Keratinocyte (primary cell): ENCODE data around the gene SULF2. TPM values are rescaled to one million over a fixed set of nuclear protein-coding genes. Genes with fewer than 3 reads are reported as not detected.

Experiments used
- DNase-seq: peaks from one replicate; pipeline ENCODE4 v3.0.0-alpha.2; 2011; ENCODE audit warnings: low read depth, missing footprints, low spot score
- FAIRE-seq: peaks from 2 replicates; lab custom pipeline; 2011; peaks lifted over from hg19 to GRCh38; lab: Jason Lieb, UNC
- H2AFZ ChIP-seq: 2 replicates; pipeline ENCODE4 v1.6.0; 2012; ENCODE audit warnings: low read length, control low read depth, inconsistent platforms; ENCODE audit not compliant: control insufficient read depth
- H3K27ac ChIP-seq: 2 replicates; pipeline ENCODE4 v1.5.1; 2011; ENCODE audit warnings: low read length; ENCODE audit not compliant: control insufficient read depth, insufficient read depth
- H3K27me3 ChIP-seq: 3 replicates; pipeline ENCODE4 v1.6.0; 2011; ENCODE audit warnings: low read length; ENCODE audit not compliant: control insufficient read depth, insufficient read depth; ENCODE audit errors: extremely low read depth
- H3K36me3 ChIP-seq, 2 experiments: 2 replicates in 1 of 2; 3 replicates in 1 of 2; pipeline ENCODE4 v1.5.1; 2011; ENCODE audit warnings: low read length in 2 of 2, mild to moderate bottlenecking in 1 of 2; ENCODE audit not compliant: control insufficient read depth in 2 of 2, insufficient read depth in 2 of 2; ENCODE audit errors: extremely low read depth in 1 of 2
- H3K4me1 ChIP-seq: 3 replicates; pipeline ENCODE4 v1.5.1; 2011; ENCODE audit warnings: low read length; ENCODE audit not compliant: control insufficient read depth, insufficient read depth; ENCODE audit errors: extremely low read depth
- H3K4me2 ChIP-seq: 3 replicates; pipeline ENCODE4 v1.6.0; 2011; ENCODE audit warnings: low read depth, low read length; ENCODE audit not compliant: control insufficient read depth, insufficient read depth; ENCODE audit errors: extremely low read depth
- H3K4me3 ChIP-seq, 3 experiments: fragments of 200-600 bp in 1 of 3; sonication (generic) in 1 of 3; 2 replicates in 2 of 3; 3 replicates in 1 of 3; pipeline ENCODE4 v1.5.1; 2011 to 2016; ENCODE audit warnings: low read length in 3 of 3, mild to moderate bottlenecking in 3 of 3, control low read depth in 2 of 3, inconsistent platforms in 1 of 3, low read depth in 1 of 3, mixed read lengths in 1 of 3, mixed run types in 1 of 3, moderate library complexity in 1 of 3; ENCODE audit not compliant: control insufficient read depth in 2 of 3, insufficient read depth in 2 of 3; ENCODE audit errors: extremely low read depth in 1 of 3
- H3K79me2 ChIP-seq: 2 replicates; pipeline ENCODE4 v1.6.0; 2012; ENCODE audit warnings: low read length; ENCODE audit not compliant: control insufficient read depth, insufficient read depth
- H3K9ac ChIP-seq: 3 replicates; pipeline ENCODE4 v1.6.0; 2011; ENCODE audit warnings: low read length; ENCODE audit not compliant: control insufficient read depth, insufficient read depth; ENCODE audit errors: extremely low read depth
- H3K9me1 ChIP-seq: 3 replicates; pipeline ENCODE4 v1.6.0; 2011; ENCODE audit warnings: low read length; ENCODE audit not compliant: control insufficient read depth, insufficient read depth; ENCODE audit errors: extremely low read depth
- H3K9me3 ChIP-seq: 2 replicates; pipeline ENCODE4 v1.5.1; 2012; ENCODE audit warnings: low read depth, low read length; ENCODE audit not compliant: control insufficient read depth
- H4K20me1 ChIP-seq: 3 replicates; pipeline ENCODE4 v1.6.0; 2011; ENCODE audit warnings: low read length; ENCODE audit not compliant: control insufficient read depth, insufficient read depth; ENCODE audit errors: extremely low read depth
- EZH2 ChIP-seq: IDR thresholded peaks from one replicate; pipeline ENCODE4 v1.6.1; 2012; ENCODE audit warnings: inconsistent platforms, mild to moderate bottlenecking, low read length, moderate library complexity
- dilution Hi-C: fragments of 300-500 bp; cut with MboI; formaldehyde crosslinking; loops from one replicate; pipeline ENCODE4 v1.7.0; 2020; ENCODE audit warnings: low sequenced_read_pairs; ENCODE audit not compliant: extremely low pct_ligation_motif_present
- polyA plus RNA-seq, 5 experiments: library from polyadenylated mRNA; depleted of rRNA in 3 of 5; stranded (reverse) in 3 of 5; stranded (forward) in 1 of 5; unstranded in 1 of 5; fragments of >200 nt; gene quantifications; 1 replicate in 1 of 5; 2 replicates in 3 of 5; 3 replicates in 1 of 5; pipeline versions ENCODE4 v1.2.1 to v1.2.3, GENCODE V29; 2011 to 2012; ENCODE audit warnings: missing spikeins in 2 of 5, low read depth in 1 of 5, low replicate concordance in 1 of 5
- TF ChIP-seq, protein P1 (sequence below), 3 experiments: IDR thresholded peaks in 1 of 3; conservative IDR thresholded peaks in 1 of 3; optimal IDR thresholded peaks in 1 of 3; 2 replicates in 2 of 3; 3 replicates in 1 of 3; pipeline versions ENCODE3 to v1.5.1; 2011; ENCODE audit warnings: low read length in 3 of 3, mild to moderate bottlenecking in 3 of 3, moderate library complexity in 2 of 3, control low read depth in 1 of 3, inconsistent platforms in 1 of 3; ENCODE audit not compliant: insufficient read depth in 2 of 3; ENCODE audit errors: extremely low read depth in 1 of 3

SULF2 gene
- polyA plus RNA-seq, 1 donor (not counting 4 experiments of a cell fraction or from before 2014, with no cell fraction given), result 64.4 TPM

DNA sequence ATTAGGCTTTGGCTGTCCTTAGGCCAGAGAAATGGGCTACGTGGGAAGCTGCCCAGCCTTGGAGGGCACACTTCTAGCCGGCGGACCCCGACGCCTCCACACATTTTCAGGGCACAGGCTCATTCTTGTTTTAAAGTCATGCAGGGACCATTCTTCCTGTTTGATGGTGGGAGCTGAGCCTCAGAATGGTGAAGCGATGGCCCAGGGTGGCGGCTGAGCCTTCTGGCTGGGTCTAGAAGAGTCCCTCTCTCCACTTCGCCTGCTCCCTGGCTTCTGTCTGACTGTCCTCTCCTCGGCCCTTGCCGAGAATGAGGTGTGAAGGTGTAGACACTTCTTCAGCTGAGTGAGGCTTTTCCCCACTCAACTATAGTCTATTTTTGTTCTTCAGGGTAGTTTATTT lies 114.4 kb downstream of the SULF2 start:
- FAIRE-seq, result no peak
- no peak overlapping the region for H3K4me3 ChIP-seq
- no peak for DNase-seq
- H3K9me1 ChIP-seq, result no peaks in the 10 kb centered on the region
- H3K4me2 ChIP-seq, result no peak overlapping the region
- H3K4me1 ChIP-seq, result peaks cover under 1% of the 10 kb centered on the region
- no peak overlapping the region for H2AFZ ChIP-seq
- no peak overlapping the region for H3K27ac ChIP-seq
- peaks cover 17 to 34% of the 10 kb centered on the region in 2 experiments for H3K36me3 ChIP-seq
- H3K79me2 ChIP-seq, result no peaks in the 10 kb centered on the region
- H3K9ac ChIP-seq, result no peak overlapping the region
- H3K9me3 ChIP-seq, result no peaks in the 10 kb centered on the region
- dilution Hi-C loops, result no loop called here
- no peak for TF ChIP-seq EZH2
- TF ChIP-seq, protein P1, sequence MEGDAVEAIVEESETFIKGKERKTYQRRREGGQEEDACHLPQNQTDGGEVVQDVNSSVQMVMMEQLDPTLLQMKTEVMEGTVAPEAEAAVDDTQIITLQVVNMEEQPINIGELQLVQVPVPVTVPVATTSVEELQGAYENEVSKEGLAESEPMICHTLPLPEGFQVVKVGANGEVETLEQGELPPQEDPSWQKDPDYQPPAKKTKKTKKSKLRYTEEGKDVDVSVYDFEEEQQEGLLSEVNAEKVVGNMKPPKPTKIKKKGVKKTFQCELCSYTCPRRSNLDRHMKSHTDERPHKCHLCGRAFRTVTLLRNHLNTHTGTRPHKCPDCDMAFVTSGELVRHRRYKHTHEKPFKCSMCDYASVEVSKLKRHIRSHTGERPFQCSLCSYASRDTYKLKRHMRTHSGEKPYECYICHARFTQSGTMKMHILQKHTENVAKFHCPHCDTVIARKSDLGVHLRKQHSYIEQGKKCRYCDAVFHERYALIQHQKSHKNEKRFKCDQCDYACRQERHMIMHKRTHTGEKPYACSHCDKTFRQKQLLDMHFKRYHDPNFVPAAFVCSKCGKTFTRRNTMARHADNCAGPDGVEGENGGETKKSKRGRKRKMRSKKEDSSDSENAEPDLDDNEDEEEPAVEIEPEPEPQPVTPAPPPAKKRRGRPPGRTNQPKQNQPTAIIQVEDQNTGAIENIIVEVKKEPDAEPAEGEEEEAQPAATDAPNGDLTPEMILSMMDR (optimal IDR thresholded peaks at IDR 0.05 in 1 of 3, IDR thresholded peaks at IDR 0.05 in 1 of 3, conservative IDR thresholded peaks at IDR 0.05 in 1 of 3; ENCODE audit: extremely low read depth in 1 of 3, insufficient read depth in 2 of 3, low read length in 3 of 3), result no peak
- no peaks in the 10 kb centered on the region for H4K20me1 ChIP-seq
- H3K27me3 ChIP-seq, result no peaks in the 10 kb centered on the region

DNA sequence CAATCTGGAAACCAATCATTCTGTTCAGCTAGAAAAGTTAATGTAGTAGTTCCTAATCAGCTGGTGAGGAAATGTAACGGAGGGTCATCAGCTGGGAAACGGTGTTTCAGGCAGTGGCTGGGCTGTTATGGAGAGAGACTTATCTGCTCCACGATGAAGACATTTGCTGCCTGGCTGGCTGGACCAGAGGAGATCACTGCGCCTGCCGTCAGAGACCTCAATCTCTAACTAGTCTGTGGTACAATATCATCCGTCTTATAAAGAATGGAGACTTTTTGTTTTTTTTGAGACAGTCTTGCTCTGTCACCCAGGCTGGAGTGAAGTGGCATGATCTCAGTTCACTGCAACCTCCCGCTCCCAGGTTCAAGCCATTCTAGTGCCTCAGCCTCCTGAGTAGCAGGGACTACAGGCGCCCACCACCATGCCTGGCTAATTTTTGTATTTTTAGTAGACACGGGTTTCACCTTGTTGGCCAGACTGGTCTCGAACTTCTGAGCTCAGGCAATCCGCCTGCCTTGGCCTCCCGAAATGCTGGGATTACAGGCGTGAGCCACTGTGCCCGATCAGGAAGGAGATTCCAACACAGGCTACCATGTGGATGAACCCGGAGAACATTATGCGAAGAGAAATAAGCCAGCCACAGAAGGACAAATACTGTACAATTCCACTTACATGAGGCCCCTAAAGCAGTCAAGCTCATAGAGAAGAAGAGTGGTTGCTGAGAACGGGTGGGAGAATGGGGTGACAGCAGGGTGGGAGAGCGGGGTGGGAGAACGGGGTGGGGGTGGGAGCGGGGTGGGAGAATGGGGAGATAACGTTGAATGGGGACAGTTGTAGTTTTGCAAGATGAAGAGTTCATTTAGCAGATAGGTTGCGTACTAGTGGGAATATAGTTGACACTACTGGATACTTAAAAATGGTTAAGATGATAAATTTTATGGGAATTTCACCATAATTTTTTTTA lies 115.1 kb downstream of the SULF2 start:
- H2AFZ ChIP-seq, result no peak overlapping the region
- H3K4me3 ChIP-seq, result no peak overlapping the region
- no peak for TF ChIP-seq EZH2
- TF ChIP-seq, protein P1 (optimal IDR thresholded peaks at IDR 0.05 in 1 of 3, IDR thresholded peaks at IDR 0.05 in 1 of 3, conservative IDR thresholded peaks at IDR 0.05 in 1 of 3; ENCODE audit: extremely low read depth in 1 of 3, insufficient read depth in 2 of 3, low read length in 3 of 3), result no peak
- no peaks in the 10 kb centered on the region for H3K9me3 ChIP-seq
- H4K20me1 ChIP-seq, result no peaks in the 10 kb centered on the region
- no peak overlapping the region for H3K4me2 ChIP-seq
- H3K4me1 ChIP-seq, result peaks cover 8% of the 10 kb centered on the region
- dilution Hi-C loops, result no loop called here
- H3K27ac ChIP-seq, result no peak overlapping the region
- no peaks in the 10 kb centered on the region for H3K27me3 ChIP-seq
- H3K9ac ChIP-seq, result no peak overlapping the region
- FAIRE-seq (no peak), DNase-seq (no peak)
- H3K9me1 ChIP-seq, result no peaks in the 10 kb centered on the region
- H3K79me2 ChIP-seq, result no peaks in the 10 kb centered on the region
- H3K36me3 ChIP-seq, result peaks cover 17 to 35% of the 10 kb centered on the region in 2 experiments
